ENCODE results near the gene HIVEP1. TPM values are rescaled to one million over a fixed set of nuclear protein-coding genes. Genes with fewer than 3 reads are reported as not detected.

HIVEP1 gene
- total RNA-seq, 1 donor, result 18.8 TPM

DNA sequence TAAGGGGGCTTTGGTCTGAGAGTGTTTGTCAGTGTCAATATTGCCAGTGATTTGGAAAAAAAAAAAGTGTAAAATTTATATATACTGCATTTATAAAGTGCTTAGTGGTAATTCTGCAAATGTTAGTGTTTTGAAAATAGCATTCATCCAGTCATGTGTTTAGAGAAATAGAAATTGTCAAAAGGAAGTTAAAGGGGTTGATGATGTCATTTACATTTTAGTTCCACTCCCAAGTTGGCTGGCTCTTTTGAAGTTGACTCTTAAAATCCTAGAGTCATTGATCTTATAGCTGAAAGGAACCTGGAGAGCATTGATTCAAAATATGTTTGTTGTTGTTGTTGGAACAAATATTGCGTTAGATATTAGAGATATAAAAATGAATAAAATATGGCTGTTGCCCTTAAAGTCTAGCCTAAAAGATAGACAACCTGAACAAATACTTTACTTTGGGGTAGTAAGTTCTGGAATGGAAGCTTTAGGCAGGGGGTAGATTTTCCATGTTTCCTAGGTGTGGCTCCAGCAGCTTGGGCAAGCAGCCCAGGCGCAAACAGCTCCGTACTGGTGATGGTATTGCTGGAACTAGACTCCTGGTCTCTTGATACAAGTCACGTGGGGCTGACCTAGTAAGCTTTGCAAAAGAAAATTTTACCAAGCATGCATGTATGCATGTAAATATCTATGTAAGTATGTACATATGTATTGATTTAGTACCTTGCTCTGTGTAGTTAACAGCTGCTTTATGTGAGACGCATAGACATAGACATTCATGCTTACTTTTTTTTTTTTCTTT lies 46.3 kb downstream of the HIVEP1 start:
- TF ChIP-seq, protein P1, sequence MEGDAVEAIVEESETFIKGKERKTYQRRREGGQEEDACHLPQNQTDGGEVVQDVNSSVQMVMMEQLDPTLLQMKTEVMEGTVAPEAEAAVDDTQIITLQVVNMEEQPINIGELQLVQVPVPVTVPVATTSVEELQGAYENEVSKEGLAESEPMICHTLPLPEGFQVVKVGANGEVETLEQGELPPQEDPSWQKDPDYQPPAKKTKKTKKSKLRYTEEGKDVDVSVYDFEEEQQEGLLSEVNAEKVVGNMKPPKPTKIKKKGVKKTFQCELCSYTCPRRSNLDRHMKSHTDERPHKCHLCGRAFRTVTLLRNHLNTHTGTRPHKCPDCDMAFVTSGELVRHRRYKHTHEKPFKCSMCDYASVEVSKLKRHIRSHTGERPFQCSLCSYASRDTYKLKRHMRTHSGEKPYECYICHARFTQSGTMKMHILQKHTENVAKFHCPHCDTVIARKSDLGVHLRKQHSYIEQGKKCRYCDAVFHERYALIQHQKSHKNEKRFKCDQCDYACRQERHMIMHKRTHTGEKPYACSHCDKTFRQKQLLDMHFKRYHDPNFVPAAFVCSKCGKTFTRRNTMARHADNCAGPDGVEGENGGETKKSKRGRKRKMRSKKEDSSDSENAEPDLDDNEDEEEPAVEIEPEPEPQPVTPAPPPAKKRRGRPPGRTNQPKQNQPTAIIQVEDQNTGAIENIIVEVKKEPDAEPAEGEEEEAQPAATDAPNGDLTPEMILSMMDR (IDR thresholded peaks at IDR 0.05; ENCODE audit: extremely low read depth, low read depth, low read length), result no peak
- Histone ChIP-seq H3K4me3 (ENCODE audit: insufficient read depth, low read length) (no peak overlapping the region), H3K36me3 (ENCODE audit: insufficient read depth, low read length) (no peaks in the 10 kb centered on the region), H3K4me1 (ENCODE audit: insufficient read depth, low read length) (no peaks in the 10 kb centered on the region), H4K20me1 (ENCODE audit: insufficient read depth, low read length) (no peaks in the 10 kb centered on the region), H3K27me3 (ENCODE audit: insufficient read depth, low read length) (no peaks in the 10 kb centered on the region), H2AFZ (ENCODE audit: low read length) (no peak overlapping the region), H3K27ac (ENCODE audit: low read depth, low read length) (no peak overlapping the region), H3K4me2 (ENCODE audit: insufficient read depth, low read length) (no peak overlapping the region), H3K79me2 (ENCODE audit: insufficient read depth, low read length) (peaks cover 17% of the 10 kb centered on the region), H3K9me3 (ENCODE audit: low read depth, low read length) (no peaks in the 10 kb centered on the region)
- no peak for DNase-seq (ENCODE audit: insufficient read length, low spot score, missing footprints)

DNA sequence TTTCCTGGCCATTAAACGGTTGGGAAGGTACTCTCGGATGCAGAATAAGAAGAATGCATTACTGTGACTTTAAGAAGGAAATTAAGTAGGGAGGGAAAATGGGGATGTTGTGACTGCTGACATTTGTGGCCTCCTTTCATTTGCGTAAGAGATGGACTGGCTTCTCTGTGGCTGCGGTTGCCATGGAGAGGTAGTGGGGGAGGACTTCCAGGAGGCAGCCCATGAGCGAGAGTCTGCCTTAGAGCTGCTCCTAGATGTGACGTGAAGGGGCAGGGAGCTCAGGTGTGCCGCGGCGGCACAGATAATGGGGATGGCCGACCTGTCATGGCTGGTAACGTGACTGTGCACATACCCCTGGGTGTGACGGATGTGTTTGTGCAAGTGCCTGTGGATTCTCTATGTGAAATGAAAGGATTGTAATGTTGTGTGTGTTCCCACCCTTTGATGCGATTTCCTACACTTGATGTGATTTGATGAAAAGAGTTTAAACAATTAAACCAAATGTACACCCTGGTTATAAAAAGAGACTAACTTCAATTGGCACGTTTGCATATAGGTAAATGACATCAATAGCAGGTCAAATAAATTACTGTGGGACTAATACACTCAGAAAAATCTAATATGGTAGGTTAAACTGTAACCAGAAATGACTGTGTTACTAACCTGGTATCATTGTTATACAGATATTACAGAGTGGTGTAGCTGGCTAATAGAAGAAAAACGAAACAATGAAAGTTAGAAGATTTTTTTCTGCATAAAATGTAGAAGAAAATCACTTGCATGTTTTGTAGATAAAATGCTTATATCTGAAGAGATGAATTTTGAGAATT lies 48.9 kb downstream of the HIVEP1 start:
- Histone ChIP-seq H3K27me3 (ENCODE audit: insufficient read depth, low read length) (no peaks in the 10 kb centered on the region), H3K36me3 (ENCODE audit: insufficient read depth, low read length) (no peaks in the 10 kb centered on the region), H3K79me2 (ENCODE audit: insufficient read depth, low read length) (peaks cover 27% of the 10 kb centered on the region), H3K4me3 (ENCODE audit: insufficient read depth, low read length) (no peak overlapping the region), H3K4me2 (ENCODE audit: insufficient read depth, low read length) (peak overlapping the region; percentile 14), H4K20me1 (ENCODE audit: insufficient read depth, low read length) (no peaks in the 10 kb centered on the region), H3K9me3 (ENCODE audit: low read depth, low read length) (no peaks in the 10 kb centered on the region), H2AFZ (ENCODE audit: low read length) (no peak overlapping the region), H3K27ac (ENCODE audit: low read depth, low read length) (no peak overlapping the region), H3K4me1 (ENCODE audit: insufficient read depth, low read length) (peaks cover 2% of the 10 kb centered on the region)
- TF ChIP-seq, protein P1 (IDR thresholded peaks at IDR 0.05; ENCODE audit: extremely low read depth, low read depth, low read length), result no peak
- no peak for DNase-seq (ENCODE audit: insufficient read length, low spot score, missing footprints)

DNA sequence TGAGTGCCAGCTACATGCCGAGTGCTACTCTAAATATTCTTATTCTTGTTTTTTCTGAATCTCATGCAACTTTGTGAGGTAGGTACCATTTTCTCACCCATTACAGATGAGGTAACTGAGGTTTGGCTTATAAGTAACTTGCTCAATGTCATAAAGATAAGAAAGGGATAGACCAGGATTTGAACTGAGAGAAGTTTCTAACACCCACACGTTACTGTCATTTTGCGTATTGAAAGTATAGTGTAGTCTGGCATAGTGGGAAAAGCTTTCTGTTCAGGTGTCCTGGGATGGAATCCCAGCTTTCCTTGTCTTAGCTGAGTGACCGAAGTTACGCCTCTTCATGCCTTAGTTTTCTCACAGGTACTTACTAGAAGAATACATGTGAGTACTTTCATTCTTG lies 50.5 kb downstream of the HIVEP1 start:
- Histone ChIP-seq H2AFZ (ENCODE audit: low read length) (no peak overlapping the region), H3K27me3 (ENCODE audit: insufficient read depth, low read length) (no peaks in the 10 kb centered on the region), H3K4me1 (ENCODE audit: insufficient read depth, low read length) (peaks cover 8% of the 10 kb centered on the region), H3K9me3 (ENCODE audit: low read depth, low read length) (no peaks in the 10 kb centered on the region), H3K4me3 (ENCODE audit: insufficient read depth, low read length) (no peak overlapping the region), H3K27ac (ENCODE audit: low read depth, low read length) (no peak overlapping the region), H4K20me1 (ENCODE audit: insufficient read depth, low read length) (peaks cover 2% of the 10 kb centered on the region), H3K79me2 (ENCODE audit: insufficient read depth, low read length) (peaks cover 29% of the 10 kb centered on the region), H3K4me2 (ENCODE audit: insufficient read depth, low read length) (no peak overlapping the region), H3K36me3 (ENCODE audit: insufficient read depth, low read length) (no peaks in the 10 kb centered on the region)
- no peak for DNase-seq (ENCODE audit: insufficient read length, low spot score, missing footprints)
- TF ChIP-seq, protein P1 (IDR thresholded peaks at IDR 0.05; ENCODE audit: extremely low read depth, low read depth, low read length), result no peak

DNA sequence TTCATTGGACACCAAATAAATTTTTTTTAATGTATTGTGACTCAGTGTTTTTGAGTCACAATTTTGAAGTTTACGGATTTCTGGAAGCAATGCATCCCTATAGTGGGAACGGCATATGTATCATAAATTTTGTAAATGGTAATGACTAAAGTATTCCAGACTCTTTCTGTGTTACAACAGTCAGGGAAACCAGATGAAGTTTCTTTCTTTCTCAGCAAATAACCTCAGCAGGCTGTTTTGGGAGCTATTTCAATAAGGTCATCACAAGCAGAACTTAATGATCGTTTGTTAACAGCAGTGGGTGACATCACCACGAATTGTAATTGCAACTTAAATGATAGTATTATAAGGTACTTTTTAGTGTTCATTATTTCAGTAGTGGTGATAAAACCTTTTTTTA lies 52.0 kb downstream of the HIVEP1 start:
- H3K4me2 ChIP-seq (ENCODE audit: insufficient read depth, low read length), result no peak overlapping the region
- H3K79me2 ChIP-seq (ENCODE audit: insufficient read depth, low read length), result peaks cover 34% of the 10 kb centered on the region
- H3K36me3 ChIP-seq (ENCODE audit: insufficient read depth, low read length), result no peaks in the 10 kb centered on the region
- H3K4me3 ChIP-seq (ENCODE audit: insufficient read depth, low read length), result no peak overlapping the region
- TF ChIP-seq, protein P1 (IDR thresholded peaks at IDR 0.05; ENCODE audit: extremely low read depth, low read depth, low read length), result no peak
- H4K20me1 ChIP-seq (ENCODE audit: insufficient read depth, low read length), result peaks cover 3% of the 10 kb centered on the region
- H3K9me3 ChIP-seq (ENCODE audit: low read depth, low read length), result no peaks in the 10 kb centered on the region
- peaks cover 8% of the 10 kb centered on the region for H3K4me1 ChIP-seq (ENCODE audit: insufficient read depth, low read length)
- no peak overlapping the region for H2AFZ ChIP-seq (ENCODE audit: low read length)
- no peaks in the 10 kb centered on the region for H3K27me3 ChIP-seq (ENCODE audit: insufficient read depth, low read length)
- no peak for DNase-seq (ENCODE audit: insufficient read length, low spot score, missing footprints)
- H3K27ac ChIP-seq (ENCODE audit: low read depth, low read length), result peak overlapping the region; percentile 32
